HG03060 (cell line): Measurements from ENCODE around the gene ETV3L.

Source experiments
- ATAC-seq: cut with Tn5 transposase; IDR thresholded peaks from one replicate; pipeline ENCODE4 v1.9.1; 2021; ENCODE audit warnings: low read depth, moderate number of reproducible peaks; ENCODE audit not compliant: unreplicated experiment

The ETV3L gene

GRCh38 chr1:157132616-157133167 is 33.1 kb upstream of the ETV3L start:
- ATAC-seq = no peak

GRCh38 chr1:157132111-157132510 is 32.5 kb upstream of the ETV3L start:
- ATAC-seq = no peak

- ATAC-seq = no peak
Observed at GRCh38 chr1:157131281-157131680, 31.7 kb upstream of the ETV3L start.

GRCh38 chr1:157124855-157125254 is 25.2 kb upstream of the ETV3L start:
- ATAC-seq = no peak

- ATAC-seq = no peak
Observed at GRCh38 chr1:157119448-157119847, 19.8 kb upstream of the ETV3L start.

- no peak for ATAC-seq
Observed at GRCh38 chr1:157119008-157119407, 19.4 kb upstream of the ETV3L start.

GRCh38 chr1:157117527-157118057 is 18.0 kb upstream of the ETV3L start:
- ATAC-seq = no peak

GRCh38 chr1:157116737-157117103 is 17.1 kb upstream of the ETV3L start:
- ATAC-seq = no peak

GRCh38 chr1:157115851-157116736 is 16.5 kb upstream of the ETV3L start:
- ATAC-seq = no peak

- no peak for ATAC-seq
Observed at GRCh38 chr1:157115429-157115838, 15.8 kb upstream of the ETV3L start.

- ATAC-seq = no peak
Observed at GRCh38 chr1:157114183-157115121, 14.8 kb upstream of the ETV3L start.

- ATAC-seq = no peak
Observed at GRCh38 chr1:157113631-157114030, 14.0 kb upstream of the ETV3L start.

GRCh38 chr1:157113106-157113505 is 13.5 kb upstream of the ETV3L start:
- ATAC-seq = no peak

GRCh38 chr1:157112186-157112867 is 12.7 kb upstream of the ETV3L start:
- no peak for ATAC-seq

- ATAC-seq = no peak
Observed at GRCh38 chr1:157111396-157112165, 12.0 kb upstream of the ETV3L start.

- ATAC-seq = no peak
Observed at GRCh38 chr1:157110686-157111085, 11.1 kb upstream of the ETV3L start.

- ATAC-seq = no peak
Observed at GRCh38 chr1:157110003-157110402, 10.4 kb upstream of the ETV3L start.

GRCh38 chr1:157108448-157108847 is 8.8 kb upstream of the ETV3L start:
- ATAC-seq = no peak

- ATAC-seq = no peak
Observed at GRCh38 chr1:157107702-157108101, 8.1 kb upstream of the ETV3L start.

- no peak for ATAC-seq
Observed at GRCh38 chr1:157106813-157107189, 7.2 kb upstream of the ETV3L start.
